WTC11 (cell line): ENCODE measurements around the gene PPEF1. TPM values are rescaled to one million over a fixed set of nuclear protein-coding genes. Genes with fewer than 3 reads are reported as not detected.
A peak's percentile ranks its signal among the peaks of the same experiment; 100 is the strongest.

ENCODE experiments used
- ATAC-seq: fragments of 200-7000 bp; cut with Tn5 transposase; 2 replicates; pipeline ENCODE4 v1.10.0; 2021; ENCODE audit warnings: mild to moderate bottlenecking, moderate library complexity
- CTCF ChIA-PET: fragments of 300-600 bp; sonication (Branson Sonifier 250); formaldehyde crosslinking; loops from one replicate; lab custom pipeline; 2021; ENCODE audit warnings: antibody characterized with exemption; lab: Charles Lee
- POLR2A ChIA-PET: fragments of 350-600 bp; sonication (Branson Sonifier 250); formaldehyde crosslinking; loops from one replicate; lab custom pipeline; 2021; ENCODE audit warnings: antibody characterized with exemption; lab: Charles Lee
- DNase-seq: peaks from one replicate; pipeline ENCODE4 v3.0.0; 2021; ENCODE audit warnings: low spot score
- H3K27ac Mint-ChIP-seq: 2 replicates; pipeline ENCODE4 v1.8.0; 2021; ENCODE audit warnings: mixed read lengths
- H3K27me3 Mint-ChIP-seq: 2 replicates; pipeline ENCODE4 v1.8.0; 2021; ENCODE audit warnings: low read depth, mild to moderate bottlenecking, moderate library complexity, mixed read lengths
- H3K36me3 Mint-ChIP-seq: 2 replicates; pipeline ENCODE4 v1.8.0; 2021; ENCODE audit warnings: mixed read lengths
- H3K4me1 Mint-ChIP-seq: 2 replicates; pipeline ENCODE4 v1.8.0; 2022; ENCODE audit warnings: mixed read lengths
- H3K4me3 Mint-ChIP-seq: 2 replicates; pipeline ENCODE4 v1.8.0; 2021; ENCODE audit warnings: mild to moderate bottlenecking, moderate library complexity, mixed read lengths
- H3K9me3 Mint-ChIP-seq: 2 replicates; pipeline ENCODE4 v1.8.0; 2021; ENCODE audit warnings: mixed read lengths
- ELF4 ChIP-seq: sonication (generic); formaldehyde crosslinking; IDR thresholded peaks from 2 replicates; pipeline ENCODE4 v1.8.1; 2022; ENCODE audit warnings: low read depth, mild to moderate bottlenecking, moderate library complexity, missing genetic modification reagents
- EMX1 ChIP-seq: fragments of 250-450 bp; sonication (Bioruptor Pico); IDR thresholded peaks from 2 replicates; pipeline ENCODE4 v1.8.0; 2021; ENCODE audit warnings: mild to moderate bottlenecking
- FOXK1 ChIP-seq: sonication (generic); formaldehyde crosslinking; IDR thresholded peaks from 2 replicates; pipeline ENCODE4 v1.8.0; 2022; ENCODE audit warnings: mild to moderate bottlenecking, moderate library complexity, missing genetic modification reagents
- GABPB1 ChIP-seq: sonication (generic); formaldehyde crosslinking; IDR thresholded peaks from 2 replicates; pipeline ENCODE4 v1.8.1; 2023; ENCODE audit warnings: mild to moderate bottlenecking, missing genetic modification reagents
- IRF1 ChIP-seq: sonication (generic); formaldehyde crosslinking; IDR thresholded peaks from 2 replicates; pipeline ENCODE4 v1.8.0; 2023; ENCODE audit warnings: missing genetic modification reagents
- IRF2 ChIP-seq: sonication (generic); formaldehyde crosslinking; IDR thresholded peaks from 2 replicates; pipeline ENCODE4 v1.8.0; 2022; ENCODE audit warnings: low read depth, missing genetic modification reagents, borderline replicate concordance
- MAX ChIP-seq: sonication (generic); formaldehyde crosslinking; IDR thresholded peaks from 2 replicates; pipeline ENCODE4 v1.8.0; 2022; ENCODE audit warnings: mild to moderate bottlenecking, missing genetic modification reagents
- MYBL2 ChIP-seq: sonication (generic); formaldehyde crosslinking; IDR thresholded peaks from 2 replicates; pipeline ENCODE4 v1.8.1; 2023; ENCODE audit warnings: mild to moderate bottlenecking, moderate library complexity, missing genetic modification reagents
- TEAD4 ChIP-seq: sonication (generic); formaldehyde crosslinking; IDR thresholded peaks from 2 replicates; pipeline ENCODE4 v1.8.0; 2022; ENCODE audit warnings: mild to moderate bottlenecking, missing genetic modification reagents
- TP53 ChIP-seq: sonication (generic); formaldehyde crosslinking; IDR thresholded peaks from 2 replicates; pipeline ENCODE4 v1.8.1; 2023; ENCODE audit warnings: mild to moderate bottlenecking, missing genetic modification reagents
- ZNF138 ChIP-seq: sonication (generic); formaldehyde crosslinking; conservative IDR thresholded peaks from 2 replicates; pipeline ENCODE4 v1.8.1; 2022; ENCODE audit warnings: mild to moderate bottlenecking, moderate library complexity, missing genetic modification reagents
- ZNF263 ChIP-seq: sonication (generic); formaldehyde crosslinking; IDR thresholded peaks from 2 replicates; pipeline ENCODE4 v1.8.1; 2022; ENCODE audit warnings: low read depth, mild to moderate bottlenecking, moderate library complexity, missing genetic modification reagents
- ZNF512 ChIP-seq: sonication (generic); formaldehyde crosslinking; IDR thresholded peaks from 2 replicates; pipeline ENCODE4 v1.8.1; 2022; ENCODE audit warnings: missing genetic modification reagents, borderline replicate concordance
- total RNA-seq: library from RNA; stranded (reverse); gene quantifications from 3 replicates; pipeline ENCODE4 v1.2.3, GENCODE V29; 2021
- TF ChIP-seq, protein P1 (sequence below): sonication (generic); formaldehyde crosslinking; IDR thresholded peaks from 2 replicates; pipeline ENCODE4 v1.8.1; 2023; ENCODE audit warnings: mild to moderate bottlenecking, missing genetic modification reagents, moderate library complexity
- TF ChIP-seq, protein P2 (sequence below): fragments of 250-450 bp; sonication (Bioruptor Pico); IDR thresholded peaks from 2 replicates; pipeline ENCODE4 v1.8.0; 2021; ENCODE audit warnings: mild to moderate bottlenecking
- TF ChIP-seq, protein P3 (sequence below): sonication (generic); formaldehyde crosslinking; conservative IDR thresholded peaks from 2 replicates; pipeline ENCODE4 v1.8.1; 2022; ENCODE audit warnings: mild to moderate bottlenecking, missing genetic modification reagents

PPEF1 gene
- total RNA-seq, 1 experiment from 2014 or later = 0.31 TPM

DNA sequence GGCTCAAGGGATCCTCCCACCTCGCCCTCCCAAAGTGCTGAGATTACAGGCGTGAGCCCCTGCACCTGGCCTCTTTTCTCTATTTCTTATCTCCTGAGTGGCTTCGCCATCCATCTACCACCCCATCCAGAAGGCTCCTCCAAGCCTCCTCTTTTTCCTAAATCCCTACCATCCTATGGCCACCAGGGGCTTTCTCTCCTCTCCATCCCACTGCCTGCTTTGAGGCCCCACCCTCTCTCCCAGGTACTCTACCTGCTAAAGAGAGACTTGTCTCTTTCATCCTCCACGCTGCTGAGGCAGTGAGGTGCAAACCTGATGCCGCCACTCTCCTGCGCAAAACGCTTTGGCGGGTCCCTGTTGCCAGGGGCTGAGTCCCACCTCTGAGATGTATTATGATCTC is 42.5 kb upstream of the PPEF1 start:
- peaks cover 3% of the 10 kb centered on the region; the same call in 1 of the 2 replicates for H3K9me3 Mint-ChIP-seq
- H3K36me3 Mint-ChIP-seq = no peaks in the 10 kb centered on the region
- no peak overlapping the region for H3K4me3 Mint-ChIP-seq
- POLR2A ChIA-PET = no interaction called here
- CTCF ChIA-PET = interaction anchor here (0.6 to 1.0 kb wide), 2 partner anchors 10 to 16 kb away, joined by 4 read pairs; no protein-coding TSS in a partner anchor
- DNase-seq (peak; percentile 33), ATAC-seq (peak; percentile 93)
- H3K27me3 Mint-ChIP-seq = no peaks in the 10 kb centered on the region
- TF ChIP-seq, protein P1, sequence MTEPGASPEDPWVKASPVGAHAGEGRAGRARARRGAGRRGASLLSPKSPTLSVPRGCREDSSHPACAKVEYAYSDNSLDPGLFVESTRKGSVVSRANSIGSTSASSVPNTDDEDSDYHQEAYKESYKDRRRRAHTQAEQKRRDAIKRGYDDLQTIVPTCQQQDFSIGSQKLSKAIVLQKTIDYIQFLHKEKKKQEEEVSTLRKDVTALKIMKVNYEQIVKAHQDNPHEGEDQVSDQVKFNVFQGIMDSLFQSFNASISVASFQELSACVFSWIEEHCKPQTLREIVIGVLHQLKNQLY (CRISPR knock-in tag) = no peak
- no peak overlapping the region for H3K27ac Mint-ChIP-seq
- peaks cover 7% of the 10 kb centered on the region for H3K4me1 Mint-ChIP-seq

DNA sequence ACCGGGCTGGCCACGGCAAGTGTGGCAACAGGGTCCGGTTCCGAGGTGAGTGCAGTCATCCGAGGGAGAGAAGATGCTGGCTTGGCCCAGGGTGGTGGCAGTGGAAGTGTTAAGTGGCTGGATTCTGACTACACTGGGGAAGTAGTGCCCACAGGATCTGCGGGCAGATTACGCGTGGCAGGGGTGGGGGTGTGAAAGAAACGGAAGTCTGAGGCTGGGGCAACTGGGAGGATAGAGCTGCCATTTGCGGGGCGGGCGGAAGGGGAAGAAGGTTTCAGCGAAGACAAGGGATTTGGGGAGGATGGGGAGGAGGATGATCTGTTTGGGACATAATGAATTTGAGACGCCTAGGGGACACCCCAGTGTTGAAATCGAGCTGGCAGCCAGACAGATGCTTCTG is 40.8 kb upstream of the PPEF1 start:
- Mint-ChIP-seq H3K27ac (no peak overlapping the region), H3K4me1 (peaks cover 7% of the 10 kb centered on the region), H3K4me3 (no peak overlapping the region), H3K27me3 (no peaks in the 10 kb centered on the region), H3K9me3 (peaks cover 3% of the 10 kb centered on the region; the same call in 1 of the 2 replicates)
- DNase-seq (no peak), ATAC-seq (no peak)
- CTCF ChIA-PET = interaction anchor here (1.3 kb wide), 1 partner anchor 9 kb away, joined by 4 read pairs; no protein-coding TSS in a partner anchor
- POLR2A ChIA-PET = no interaction called here
- TF ChIP-seq ZNF138 (CRISPR knock-in tag) = no peak
- no peak for TF ChIP-seq IRF2 (CRISPR knock-in tag)
- TF ChIP-seq, protein P2, sequence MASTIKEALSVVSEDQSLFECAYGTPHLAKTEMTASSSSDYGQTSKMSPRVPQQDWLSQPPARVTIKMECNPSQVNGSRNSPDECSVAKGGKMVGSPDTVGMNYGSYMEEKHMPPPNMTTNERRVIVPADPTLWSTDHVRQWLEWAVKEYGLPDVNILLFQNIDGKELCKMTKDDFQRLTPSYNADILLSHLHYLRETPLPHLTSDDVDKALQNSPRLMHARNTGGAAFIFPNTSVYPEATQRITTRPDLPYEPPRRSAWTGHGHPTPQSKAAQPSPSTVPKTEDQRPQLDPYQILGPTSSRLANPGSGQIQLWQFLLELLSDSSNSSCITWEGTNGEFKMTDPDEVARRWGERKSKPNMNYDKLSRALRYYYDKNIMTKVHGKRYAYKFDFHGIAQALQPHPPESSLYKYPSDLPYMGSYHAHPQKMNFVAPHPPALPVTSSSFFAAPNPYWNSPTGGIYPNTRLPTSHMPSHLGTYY (CRISPR knock-in tag) = no peak
- TF ChIP-seq, protein P3, sequence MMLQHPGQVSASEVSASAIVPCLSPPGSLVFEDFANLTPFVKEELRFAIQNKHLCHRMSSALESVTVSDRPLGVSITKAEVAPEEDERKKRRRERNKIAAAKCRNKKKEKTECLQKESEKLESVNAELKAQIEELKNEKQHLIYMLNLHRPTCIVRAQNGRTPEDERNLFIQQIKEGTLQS (CRISPR knock-in tag) = no peak
- no peak for TF ChIP-seq IRF1 (CRISPR knock-in tag)
- TF ChIP-seq, all 79 proteins: peak for 0
- H3K36me3 Mint-ChIP-seq = no peaks in the 10 kb centered on the region

GRCh38 chrX:18668071-18668835 is 39.2 kb upstream of the PPEF1 start:
- TF ChIP-seq FOXK1 (CRISPR knock-in tag) (no peak), MAX (no peak), ZNF263 (CRISPR knock-in tag) (no peak), TP53 (CRISPR knock-in tag) (no peak), EMX1 (CRISPR knock-in tag) (no peak), GABPB1 (no peak), MYBL2 (CRISPR knock-in tag) (no peak), ZNF512 (CRISPR knock-in tag) (no peak), ELF4 (CRISPR knock-in tag) (no peak), TEAD4 (CRISPR knock-in tag) (no peak)
- no peaks in the 10 kb centered on the region for H3K36me3 Mint-ChIP-seq
- H3K9me3 Mint-ChIP-seq = peaks cover 3% of the 10 kb centered on the region; the same call in 1 of the 2 replicates
- no peak overlapping the region for H3K27ac Mint-ChIP-seq
- H3K4me1 Mint-ChIP-seq = peaks cover 7% of the 10 kb centered on the region
- ATAC-seq = no peak
- POLR2A ChIA-PET = no interaction called here
- no peaks in the 10 kb centered on the region for H3K27me3 Mint-ChIP-seq
- CTCF ChIA-PET = interaction anchor here (1.3 kb wide), 1 partner anchor 8 kb away, joined by 4 read pairs; no protein-coding TSS in a partner anchor
- no peak overlapping the region for H3K4me3 Mint-ChIP-seq
- DNase-seq = no peak
